ENCODE data around the gene CDH13.

DNA sequence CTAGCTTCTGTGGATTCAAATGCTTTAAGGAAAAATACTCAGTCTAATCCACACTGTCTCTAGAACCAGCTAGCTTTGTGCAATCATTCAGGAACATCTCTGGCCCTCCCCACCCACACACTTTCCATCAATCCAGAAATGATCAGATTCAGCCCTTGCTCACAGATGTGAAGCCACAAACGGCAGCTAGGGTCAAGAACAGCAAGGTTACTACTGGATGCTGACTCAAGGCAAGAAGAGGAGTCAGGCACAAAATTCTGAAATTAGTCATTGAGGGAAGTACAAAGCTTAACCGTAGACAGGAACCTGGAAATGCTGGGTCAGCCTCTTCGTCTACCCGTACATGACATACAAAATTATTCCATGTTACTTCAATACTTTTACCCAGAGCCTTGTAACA, 174.6 kb downstream of the CDH13 start:
- TF ChIP-seq POLR2A (IDR thresholded peaks at IDR 0.05; ENCODE audit: control extremely low read depth in 1 of 2, low read depth in 2 of 2, low read length in 2 of 2) (no peak), SIN3A (conservative IDR thresholded peaks at IDR 0.05 in 1 of 2, IDR thresholded peaks at IDR 0.05 in 1 of 2; ENCODE audit: low read depth in 1 of 2, low read length in 2 of 2) (no peak), EZH2 (IDR thresholded peaks at IDR 0.05; ENCODE audit: low read depth, low read length, severe bottlenecking) (no peak), PHF8 (conservative IDR thresholded peaks at IDR 0.05; ENCODE audit: low read depth, low read length) (no peak), POLR2AphosphoS5 (IDR thresholded peaks at IDR 0.05; ENCODE audit: low read depth, low read length) (no peak), SUZ12 (IDR thresholded peaks at IDR 0.05; ENCODE audit: low read length) (no peak), HDAC2 (IDR thresholded peaks at IDR 0.05; ENCODE audit: borderline replicate concordance in 1 of 2, low read depth in 2 of 2, low read length in 2 of 2) (no peak), YY1 (IDR thresholded peaks at IDR 0.05; ENCODE audit: low read depth, low read length) (no peak), KDM5A (IDR thresholded peaks at IDR 0.05; ENCODE audit: low read length) (no peak), RNF2 (IDR thresholded peaks at IDR 0.05; ENCODE audit: borderline replicate concordance, low read depth, low read length, missing control alignments, poor library complexity, severe bottlenecking) (no peak), CREB1 (IDR thresholded peaks at IDR 0.05) (no peak), TBP (IDR thresholded peaks at IDR 0.05; ENCODE audit: low read depth, low read length) (no peak)
- TF ChIP-seq, protein P1, sequence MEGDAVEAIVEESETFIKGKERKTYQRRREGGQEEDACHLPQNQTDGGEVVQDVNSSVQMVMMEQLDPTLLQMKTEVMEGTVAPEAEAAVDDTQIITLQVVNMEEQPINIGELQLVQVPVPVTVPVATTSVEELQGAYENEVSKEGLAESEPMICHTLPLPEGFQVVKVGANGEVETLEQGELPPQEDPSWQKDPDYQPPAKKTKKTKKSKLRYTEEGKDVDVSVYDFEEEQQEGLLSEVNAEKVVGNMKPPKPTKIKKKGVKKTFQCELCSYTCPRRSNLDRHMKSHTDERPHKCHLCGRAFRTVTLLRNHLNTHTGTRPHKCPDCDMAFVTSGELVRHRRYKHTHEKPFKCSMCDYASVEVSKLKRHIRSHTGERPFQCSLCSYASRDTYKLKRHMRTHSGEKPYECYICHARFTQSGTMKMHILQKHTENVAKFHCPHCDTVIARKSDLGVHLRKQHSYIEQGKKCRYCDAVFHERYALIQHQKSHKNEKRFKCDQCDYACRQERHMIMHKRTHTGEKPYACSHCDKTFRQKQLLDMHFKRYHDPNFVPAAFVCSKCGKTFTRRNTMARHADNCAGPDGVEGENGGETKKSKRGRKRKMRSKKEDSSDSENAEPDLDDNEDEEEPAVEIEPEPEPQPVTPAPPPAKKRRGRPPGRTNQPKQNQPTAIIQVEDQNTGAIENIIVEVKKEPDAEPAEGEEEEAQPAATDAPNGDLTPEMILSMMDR (IDR thresholded peaks at IDR 0.05; ENCODE audit: control extremely low read depth in 1 of 3, insufficient read depth in 1 of 3, low read depth in 1 of 3, low read length in 3 of 3): no peak
- TF ChIP-seq, protein P2, sequence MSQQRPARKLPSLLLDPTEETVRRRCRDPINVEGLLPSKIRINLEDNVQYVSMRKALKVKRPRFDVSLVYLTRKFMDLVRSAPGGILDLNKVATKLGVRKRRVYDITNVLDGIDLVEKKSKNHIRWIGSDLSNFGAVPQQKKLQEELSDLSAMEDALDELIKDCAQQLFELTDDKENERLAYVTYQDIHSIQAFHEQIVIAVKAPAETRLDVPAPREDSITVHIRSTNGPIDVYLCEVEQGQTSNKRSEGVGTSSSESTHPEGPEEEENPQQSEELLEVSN (IDR thresholded peaks at IDR 0.05): no peak
